Astrocyte (in vitro differentiated cells and primary cell): ENCODE data around the gene CD5L.

ENCODE experiments used
- EZH2 ChIP-seq: IDR thresholded peaks from 2 replicates; pipeline ENCODE4 v1.6.1; 2012; ENCODE audit warnings: mild to moderate bottlenecking, low read length, inconsistent platforms; ENCODE audit not compliant: insufficient read depth
- TF ChIP-seq, protein P1 (sequence below): IDR thresholded peaks from 2 replicates; pipeline ENCODE4 v1.5.1; 2011; ENCODE audit warnings: low read depth, mild to moderate bottlenecking, inconsistent platforms, low read length, moderate library complexity; ENCODE audit not compliant: insufficient read depth

DNA sequence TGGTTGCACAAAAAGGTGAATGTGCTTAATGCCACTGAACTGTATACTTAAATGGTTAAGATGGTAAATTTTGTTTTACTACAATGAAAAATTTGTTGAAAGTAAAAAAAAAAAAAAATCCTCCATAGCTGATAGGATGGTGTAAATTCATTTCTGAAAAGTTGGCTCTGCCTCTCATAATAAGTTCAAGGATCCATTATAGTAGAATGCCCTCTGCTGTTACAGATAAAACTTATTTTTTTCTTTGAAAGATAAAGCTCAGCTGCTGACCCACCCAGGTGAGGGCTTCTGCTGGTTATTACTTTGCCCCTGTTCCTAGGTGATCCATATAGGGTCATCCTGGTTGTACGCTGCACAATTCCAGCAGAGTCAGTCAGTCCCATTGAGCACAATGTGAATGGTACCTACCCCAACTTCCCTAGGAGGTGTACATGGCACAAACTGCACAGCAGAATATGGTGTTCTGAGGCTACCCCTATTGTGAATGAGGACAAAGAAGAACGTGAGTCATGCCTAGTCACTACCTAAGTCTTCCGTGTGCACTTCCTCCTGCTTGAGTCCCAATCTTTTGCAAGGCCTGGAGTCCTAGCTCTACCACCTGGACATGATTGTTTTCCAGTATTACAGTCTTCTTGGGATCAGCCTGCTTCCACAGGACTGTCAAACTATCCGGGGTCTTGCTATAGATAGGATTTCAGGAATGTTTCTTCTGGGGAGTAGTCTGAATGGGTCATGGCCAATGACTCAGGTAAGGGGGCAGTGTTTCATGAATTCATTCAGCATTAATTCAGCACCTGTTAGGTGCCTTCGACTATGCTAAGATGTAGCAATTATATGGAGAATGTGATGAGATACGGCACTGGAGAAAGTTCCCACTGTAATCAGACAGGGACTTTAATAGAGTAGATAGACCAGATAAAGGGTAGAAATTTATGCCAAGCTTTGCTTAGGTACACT lies 20.8 kb upstream of the CD5L start:
- no peak for TF ChIP-seq EZH2
- TF ChIP-seq, protein P1, sequence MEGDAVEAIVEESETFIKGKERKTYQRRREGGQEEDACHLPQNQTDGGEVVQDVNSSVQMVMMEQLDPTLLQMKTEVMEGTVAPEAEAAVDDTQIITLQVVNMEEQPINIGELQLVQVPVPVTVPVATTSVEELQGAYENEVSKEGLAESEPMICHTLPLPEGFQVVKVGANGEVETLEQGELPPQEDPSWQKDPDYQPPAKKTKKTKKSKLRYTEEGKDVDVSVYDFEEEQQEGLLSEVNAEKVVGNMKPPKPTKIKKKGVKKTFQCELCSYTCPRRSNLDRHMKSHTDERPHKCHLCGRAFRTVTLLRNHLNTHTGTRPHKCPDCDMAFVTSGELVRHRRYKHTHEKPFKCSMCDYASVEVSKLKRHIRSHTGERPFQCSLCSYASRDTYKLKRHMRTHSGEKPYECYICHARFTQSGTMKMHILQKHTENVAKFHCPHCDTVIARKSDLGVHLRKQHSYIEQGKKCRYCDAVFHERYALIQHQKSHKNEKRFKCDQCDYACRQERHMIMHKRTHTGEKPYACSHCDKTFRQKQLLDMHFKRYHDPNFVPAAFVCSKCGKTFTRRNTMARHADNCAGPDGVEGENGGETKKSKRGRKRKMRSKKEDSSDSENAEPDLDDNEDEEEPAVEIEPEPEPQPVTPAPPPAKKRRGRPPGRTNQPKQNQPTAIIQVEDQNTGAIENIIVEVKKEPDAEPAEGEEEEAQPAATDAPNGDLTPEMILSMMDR, result no peak
